NCI-H345 treated with DMSO at 0.1 percent for 48 hours (cell line): ENCODE measurements around the gene ARHGEF28.

Source experiments
- DNase-seq: peaks from one replicate; lab custom pipeline; 2025; ENCODE audit not compliant: unreplicated experiment; lab: John Stamatoyannopoulos, UW

The ARHGEF28 gene

GRCh38 chr5:73954381-73954780 is 328.4 kb downstream of the ARHGEF28 start:
- no peak for DNase-seq

- DNase-seq = no peak
Observed at GRCh38 chr5:73955271-73955846, 329.4 kb downstream of the ARHGEF28 start.

GRCh38 chr5:73957397-73958001 is 331.5 kb downstream of the ARHGEF28 start:
- no peak for DNase-seq

- no peak for DNase-seq
Observed at GRCh38 chr5:73958037-73958436, 332.0 kb downstream of the ARHGEF28 start.

- no peak for DNase-seq
Observed at GRCh38 chr5:73960023-73960422, 334.0 kb downstream of the ARHGEF28 start.

GRCh38 chr5:73960426-73960825 is 334.4 kb downstream of the ARHGEF28 start:
- no peak for DNase-seq

GRCh38 chr5:73962801-73963425 is 336.9 kb downstream of the ARHGEF28 start:
- no peak for DNase-seq

- no peak for DNase-seq
Observed at GRCh38 chr5:73964352-73964865, 338.4 kb downstream of the ARHGEF28 start.

- DNase-seq = no peak
Observed at GRCh38 chr5:73966451-73966850, 340.5 kb downstream of the ARHGEF28 start.

- no peak for DNase-seq
Observed at GRCh38 chr5:73967347-73967746, 341.4 kb downstream of the ARHGEF28 start.

- DNase-seq = no peak
Observed at GRCh38 chr5:73968246-73968645, 342.2 kb downstream of the ARHGEF28 start.

GRCh38 chr5:73968729-73969128 is 342.7 kb downstream of the ARHGEF28 start:
- no peak for DNase-seq

GRCh38 chr5:73969195-73970036 is 343.4 kb downstream of the ARHGEF28 start:
- DNase-seq = no peak

GRCh38 chr5:73971326-73971725 is 345.3 kb downstream of the ARHGEF28 start:
- no peak for DNase-seq

- DNase-seq = no peak
Observed at GRCh38 chr5:73973135-73973534, 347.1 kb downstream of the ARHGEF28 start.

GRCh38 chr5:73974871-73975360 is 348.9 kb downstream of the ARHGEF28 start:
- DNase-seq = no peak

- no peak for DNase-seq
Observed at GRCh38 chr5:73975845-73976244, 349.8 kb downstream of the ARHGEF28 start.

GRCh38 chr5:73977146-73977545 is 351.1 kb downstream of the ARHGEF28 start:
- DNase-seq = no peak

- no peak for DNase-seq
Observed at GRCh38 chr5:73979321-73979720, 353.3 kb downstream of the ARHGEF28 start.

- no peak for DNase-seq
Observed at GRCh38 chr5:73981704-73982103, 355.7 kb downstream of the ARHGEF28 start.

- no peak for DNase-seq
Observed at GRCh38 chr5:73983644-73984043, 357.6 kb downstream of the ARHGEF28 start.
